ENCODE results near the gene NALCN.

GRCh38 chr13:101190976-101191375, 225.3 kb downstream of the NALCN start:
- no peak for TF ChIP-seq CTCF (IDR thresholded peaks at IDR 0.05)
- TF ChIP-seq POLR2A (IDR thresholded peaks at IDR 0.05) = no peak

Measured in right lobe of liver (tissue), 4 donors.